NCI-H69 (cell line): ENCODE measurements around the gene TXLNB.
"Not testable (repeated sequence)": the region's sequence is repeated elsewhere in the genome, so short reads cannot be mapped to it uniquely, and the experiment has no call there.

Experiments
- DNase-seq: peaks from one replicate; lab custom pipeline; 2025; lab: John Stamatoyannopoulos, UW

The TXLNB gene

DNA sequence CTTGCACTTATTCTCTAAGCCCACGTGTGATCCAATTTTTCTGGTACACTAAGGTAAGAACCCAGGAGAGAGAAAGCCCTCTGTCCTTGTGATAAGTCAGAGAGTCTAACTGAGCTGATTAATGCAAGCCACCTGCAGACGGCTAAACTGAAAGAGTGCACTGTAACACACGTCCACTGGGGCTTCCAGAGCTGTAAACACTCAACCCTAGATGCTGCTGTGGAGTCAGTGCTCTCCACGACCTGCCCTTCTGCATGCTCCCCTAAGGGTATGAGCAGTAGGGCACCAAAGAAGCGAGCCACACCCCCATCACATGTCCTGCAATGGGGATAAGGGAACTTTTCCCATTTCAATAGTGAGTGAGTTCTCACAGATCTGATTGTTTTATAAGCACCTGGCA is 55.7 kb downstream of the TXLNB start:
- DNase-seq, result no peak

DNA sequence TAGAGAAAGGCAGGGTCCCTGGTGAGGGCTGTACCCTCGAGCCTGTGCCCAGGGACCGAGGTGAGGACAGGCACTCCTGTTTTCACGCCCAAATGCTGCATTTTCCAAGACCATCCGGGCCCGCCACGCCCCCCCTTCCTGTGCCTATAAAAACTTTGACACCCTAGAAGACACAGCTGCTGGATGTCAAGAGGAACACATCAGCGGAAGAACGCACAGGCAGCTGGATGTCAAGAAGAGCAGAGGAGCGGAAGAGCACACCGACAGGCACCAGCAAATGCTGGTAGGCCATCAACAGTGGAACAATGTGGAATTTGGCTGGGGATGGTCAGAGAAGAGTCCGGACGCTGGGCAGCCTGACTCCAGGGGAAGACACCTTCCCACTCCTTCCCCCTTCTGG is 56.1 kb downstream of the TXLNB start:
- DNase-seq, result no peak

GRCh38 chr6:139234193-139234592 is 57.6 kb downstream of the TXLNB start:
- not testable (repeated sequence) for DNase-seq

GRCh38 chr6:139231206-139231605 is 60.6 kb downstream of the TXLNB start:
- peak; percentile 60 for DNase-seq

DNA sequence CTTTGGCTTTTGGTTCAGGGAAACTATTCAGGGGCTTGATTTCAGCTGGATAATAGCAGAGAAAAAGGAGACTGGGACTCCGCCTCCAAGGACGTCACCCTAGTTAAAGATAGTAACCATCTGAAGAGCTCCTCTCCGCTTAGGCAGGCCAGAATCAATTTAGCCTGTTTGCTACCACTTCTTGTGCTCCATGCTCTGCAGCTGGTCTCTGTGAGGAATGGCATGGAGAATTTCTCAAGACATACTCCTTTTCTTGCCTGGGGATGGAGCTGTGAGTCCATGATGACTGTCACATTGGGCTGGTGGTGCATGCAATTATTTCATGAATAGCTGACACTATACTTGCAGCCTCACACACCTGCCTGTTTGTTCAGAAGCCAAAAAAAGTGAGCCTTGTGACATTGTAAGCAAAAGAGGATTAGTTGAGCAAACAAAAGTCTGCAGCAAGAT is 61.4 kb downstream of the TXLNB start:
- peak; percentile 98 for DNase-seq

GRCh38 chr6:139228387-139228786 is 63.4 kb downstream of the TXLNB start:
- not testable (repeated sequence) for DNase-seq

- DNase-seq, result no peak
These were observed 72.1 kb downstream of the TXLNB start for GRCh38 chr6:139219746-139220145.

DNA sequence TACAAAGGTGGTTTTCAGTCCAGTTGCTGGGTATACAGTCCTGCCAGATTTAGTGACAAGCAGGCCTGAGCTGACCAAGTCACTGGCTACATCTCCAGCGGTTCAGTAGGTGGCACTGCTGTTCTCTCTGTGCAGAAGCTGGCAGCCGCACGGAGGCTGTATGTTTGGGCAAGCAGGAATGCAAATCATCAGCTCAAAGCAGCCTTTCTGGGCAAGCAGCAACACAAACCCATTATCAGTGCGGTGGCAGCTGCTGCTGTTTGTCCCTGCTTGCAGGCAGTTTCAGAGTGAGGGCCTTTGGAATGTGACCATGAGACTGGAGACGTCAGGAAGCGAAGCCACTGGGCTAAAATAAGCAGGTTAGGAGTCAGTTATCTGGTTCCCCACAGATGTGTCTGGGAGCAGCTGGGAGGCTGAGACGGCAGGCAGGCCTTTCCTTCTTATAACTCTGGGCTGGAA is 72.5 kb downstream of the TXLNB start:
- DNase-seq, result peak; percentile 98

- DNase-seq, result not testable (repeated sequence)
These were observed 79.3 kb downstream of the TXLNB start for GRCh38 chr6:139212460-139212859.

GRCh38 chr6:139210766-139211165 is 81.0 kb downstream of the TXLNB start:
- DNase-seq, result not testable (repeated sequence)

DNA sequence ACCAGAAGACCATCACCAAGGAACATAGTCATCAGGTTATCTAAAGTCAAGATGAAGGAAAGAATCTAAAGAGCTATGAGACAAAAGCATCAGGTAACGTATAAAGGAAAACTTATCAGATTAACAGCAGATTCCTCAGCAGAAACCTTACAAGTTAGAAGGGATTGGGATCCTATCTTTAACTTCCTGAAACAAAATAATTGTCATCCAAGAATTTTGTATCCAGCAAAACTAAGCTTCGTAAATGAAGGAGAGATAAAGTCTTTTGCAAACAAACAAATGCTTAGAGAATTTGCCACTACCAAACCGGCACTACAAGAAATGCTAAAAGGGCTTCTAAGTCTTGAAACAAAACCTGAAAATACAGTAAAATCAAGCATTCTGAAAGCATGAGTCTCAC is 86.0 kb downstream of the TXLNB start:
- no peak for DNase-seq

GRCh38 chr6:139204978-139205377 is 86.8 kb downstream of the TXLNB start:
- peak; percentile 54 for DNase-seq

GRCh38 chr6:139201378-139201777 is 90.4 kb downstream of the TXLNB start:
- DNase-seq, result no peak

DNA sequence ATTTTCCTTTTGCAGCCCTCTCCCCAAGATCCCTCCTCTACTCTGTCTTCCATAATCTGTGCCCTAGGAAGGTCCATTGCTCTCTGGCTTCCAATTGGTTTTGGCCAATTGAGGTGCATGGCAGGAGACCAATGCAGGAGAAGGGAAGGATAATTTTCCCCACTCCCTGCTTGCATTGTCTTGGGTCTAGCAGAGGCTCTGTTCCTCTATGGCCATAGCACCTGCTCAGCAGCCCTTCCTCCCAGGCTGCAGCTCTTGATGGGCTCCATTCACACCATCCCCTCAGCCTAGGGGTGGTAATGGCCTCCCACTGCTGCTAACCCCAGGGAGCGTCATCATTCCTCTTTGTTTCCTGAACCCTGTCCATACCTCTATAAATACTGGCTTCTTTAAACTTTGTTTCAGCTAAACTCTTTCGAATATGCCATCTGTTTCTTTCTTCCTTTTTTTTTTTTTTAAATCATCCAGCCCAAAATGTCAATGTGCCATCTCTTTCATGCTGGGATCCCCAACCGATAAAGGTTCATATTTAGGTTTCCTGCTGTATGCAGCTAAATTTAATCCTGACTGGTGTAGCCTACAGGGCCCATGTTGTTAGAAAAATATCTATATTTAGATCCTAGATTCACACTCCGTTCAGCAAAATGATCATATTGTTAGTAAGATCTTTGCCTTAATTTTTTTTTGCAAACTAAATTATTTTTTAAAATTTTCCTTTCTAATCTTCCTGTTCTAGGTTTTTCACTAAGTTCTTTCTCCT is 93.1 kb downstream of the TXLNB start:
- peak; percentile 84 for DNase-seq

DNA sequence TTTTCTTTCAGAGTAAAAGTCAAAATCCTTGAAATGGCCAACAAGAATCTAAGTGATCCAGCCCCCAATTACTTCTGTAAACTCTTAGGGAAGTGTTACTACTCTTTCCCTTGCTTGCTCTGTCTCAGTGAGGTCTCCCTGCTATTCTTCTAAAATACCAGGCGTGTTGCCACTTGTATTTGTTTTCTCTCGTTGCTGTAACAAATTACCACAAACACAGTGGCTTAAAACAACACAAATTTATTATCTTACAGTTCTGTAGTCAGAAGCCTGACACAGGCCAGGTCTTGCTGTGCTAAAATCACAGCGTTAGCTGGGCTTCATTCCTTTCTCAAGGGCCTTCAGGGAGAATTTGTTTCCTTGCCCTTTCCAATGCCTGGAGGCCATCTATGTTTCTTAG is 97.1 kb downstream of the TXLNB start:
- no peak for DNase-seq
